A673 (cell line): Measurements from ENCODE around the gene KIF2A.

ENCODE experiments used
- CTCF ChIP-seq: fragments of 300-800, 200-600 bp; sonication (generic); conservative IDR thresholded peaks from 2 replicates; pipeline ENCODE4 v1.5.1; 2017; ENCODE audit warnings: low read depth, mild to moderate bottlenecking, antibody characterized with exemption, low read length, moderate library complexity, mixed read lengths
- EZH2 ChIP-seq: fragments of 200-600 bp; sonication (generic); IDR thresholded peaks from 2 replicates; pipeline ENCODE4 v1.6.1; 2017; ENCODE audit warnings: borderline replicate concordance, low read depth, mild to moderate bottlenecking, mixed read lengths, antibody characterized with exemption, low read length; ENCODE audit not compliant: poor library complexity, severe bottlenecking

DNA sequence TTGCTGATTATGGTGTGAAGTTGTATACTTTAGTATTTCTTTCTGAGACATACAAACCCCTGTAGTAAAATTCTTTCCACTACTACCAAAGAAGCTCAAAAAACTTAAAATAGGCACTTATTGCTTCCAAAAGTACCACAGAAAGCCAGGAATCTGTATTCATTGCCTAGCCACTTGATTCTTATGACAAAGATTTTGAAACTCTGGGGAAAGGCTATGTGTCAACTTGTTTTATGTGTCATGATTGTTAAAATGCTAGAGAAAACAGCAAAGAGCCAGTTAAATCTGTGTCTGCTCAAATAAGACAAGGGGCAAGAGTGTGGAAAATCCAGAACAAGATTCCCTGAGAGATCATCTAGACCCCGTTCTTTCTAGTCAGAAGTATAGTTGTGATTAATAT lies 6.0 kb downstream of the KIF2A start:
- no peak for TF ChIP-seq CTCF
- TF ChIP-seq EZH2: no peak
